ENCODE data around the gene SHOX.

DNA sequence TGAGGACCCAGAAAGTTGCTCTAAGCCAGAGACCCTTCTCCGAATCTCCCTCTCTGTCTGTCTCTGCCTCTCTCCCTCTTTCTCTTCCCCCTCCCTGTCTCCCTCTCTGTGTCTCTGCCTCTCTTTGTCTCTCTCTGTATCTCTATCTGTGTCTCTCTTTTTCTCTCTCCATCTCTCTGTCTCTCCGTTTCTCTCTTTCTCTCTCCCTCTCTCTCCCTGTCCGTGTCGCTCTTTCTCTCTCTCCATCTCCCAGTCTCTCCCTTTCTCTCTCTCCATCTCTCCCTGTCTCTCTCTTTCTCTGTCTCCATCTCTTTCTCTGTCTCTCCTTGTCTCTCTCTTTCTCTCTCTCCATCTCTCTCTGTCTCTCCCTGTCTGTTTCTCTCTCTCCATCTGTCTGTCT is 2.6 kb upstream of the SHOX start:
- TF ChIP-seq GATA3 (IDR thresholded peaks at IDR 0.05; ENCODE audit: borderline replicate concordance) (no peak), CBX2 (IDR thresholded peaks at IDR 0.05; ENCODE audit: borderline replicate concordance, low read depth) (no peak), RFX5 (IDR thresholded peaks at IDR 0.05) (no peak), CTCF (IDR thresholded peaks at IDR 0.05) (no peak), RCOR1 (IDR thresholded peaks at IDR 0.05; ENCODE audit: low read depth, low read length) (no peak), KDM1A (IDR thresholded peaks at IDR 0.05; ENCODE audit: low read depth) (no peak), POLR2A (IDR thresholded peaks at IDR 0.05; ENCODE audit: low read length) (no peak), EP300 (IDR thresholded peaks at IDR 0.05) (no peak), RAD21 (conservative IDR thresholded peaks at IDR 0.05 in 1 of 2, IDR thresholded peaks at IDR 0.05 in 1 of 2) (no peak), HDAC2 (IDR thresholded peaks at IDR 0.05) (no peak), NR3C1 (IDR thresholded peaks at IDR 0.05) (no peak), EHMT2 (IDR thresholded peaks at IDR 0.05; ENCODE audit: low read depth) (no peak)
- TF ChIP-seq, protein P1, sequence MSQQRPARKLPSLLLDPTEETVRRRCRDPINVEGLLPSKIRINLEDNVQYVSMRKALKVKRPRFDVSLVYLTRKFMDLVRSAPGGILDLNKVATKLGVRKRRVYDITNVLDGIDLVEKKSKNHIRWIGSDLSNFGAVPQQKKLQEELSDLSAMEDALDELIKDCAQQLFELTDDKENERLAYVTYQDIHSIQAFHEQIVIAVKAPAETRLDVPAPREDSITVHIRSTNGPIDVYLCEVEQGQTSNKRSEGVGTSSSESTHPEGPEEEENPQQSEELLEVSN (IDR thresholded peaks at IDR 0.05; ENCODE audit: borderline replicate concordance, low read depth): no peak
